ENCODE measurements around the gene PLEKHH2.
"Not testable (repeated sequence)": the region's sequence is repeated elsewhere in the genome, so short reads cannot be mapped to it uniquely, and the experiment has no call there.

The PLEKHH2 gene

GRCh38 chr2:43619511-43619910 lies 17.5 kb upstream of the PLEKHH2 start:
- no peak overlapping the region for H3K27ac Mint-ChIP-seq
- peaks cover 26% of the 10 kb centered on the region for H3K27me3 Mint-ChIP-seq
- no peak for DNase-seq
- ATAC-seq, result no peak
- H3K4me1 Mint-ChIP-seq, result no peaks in the 10 kb centered on the region
- no peak overlapping the region for H3K4me3 Mint-ChIP-seq
- no peaks in the 10 kb centered on the region for H3K9me3 Mint-ChIP-seq

- ATAC-seq (no peak), DNase-seq (no peak)
- H3K27ac Mint-ChIP-seq, result no peak overlapping the region
- H3K27me3 Mint-ChIP-seq, result peaks cover 16% of the 10 kb centered on the region
- no peak overlapping the region for H3K4me3 Mint-ChIP-seq
- no peaks in the 10 kb centered on the region for H3K4me1 Mint-ChIP-seq
- peaks cover 0 to 8% of the 10 kb centered on the region in 2 donors for H3K9me3 Mint-ChIP-seq
These were observed 14.1 kb upstream of the PLEKHH2 start for GRCh38 chr2:43622931-43623451.

- Mint-ChIP-seq H3K4me1 (peaks cover 10% of the 10 kb centered on the region), H3K27me3 (peaks cover 54% of the 10 kb centered on the region), H3K27ac (no peak overlapping the region), H3K4me3 (no peak overlapping the region), H3K9me3 (peaks cover 0 to 12% of the 10 kb centered on the region in 2 donors)
- DNase-seq, result no peak
- ATAC-seq, result no peak
These were observed 5.3 kb upstream of the PLEKHH2 start for GRCh38 chr2:43631618-43632317.

- Mint-ChIP-seq H3K4me3 (no peak overlapping the region), H3K4me1 (peaks cover 11% of the 10 kb centered on the region), H3K27ac (no peak overlapping the region), H3K27me3 (peaks cover 61% of the 10 kb centered on the region), H3K9me3 (peaks cover 0 to 4% of the 10 kb centered on the region in 2 donors)
- no peak for DNase-seq
- no peak for ATAC-seq
These were observed 2.3 kb upstream of the PLEKHH2 start for GRCh38 chr2:43634604-43635306.

GRCh38 chr2:43636153-43636552 lies 907 bp upstream of the PLEKHH2 start:
- Mint-ChIP-seq H3K27me3 (peaks cover 59% of the 10 kb centered on the region), H3K4me3 (peak overlapping the region in 1 of 2 donors; percentile 45), H3K4me1 (peaks cover 11% of the 10 kb centered on the region)
- not testable (repeated sequence) for DNase-seq, H3K27ac Mint-ChIP-seq, H3K9me3 Mint-ChIP-seq, ATAC-seq

GRCh38 chr2:43636621-43637020 lies 439 bp upstream of the PLEKHH2 start:
- Mint-ChIP-seq H3K27ac (peak overlapping the region; percentile 75 to 86), H3K27me3 (peaks cover 54% of the 10 kb centered on the region), H3K9me3 (peaks cover 0 to 4% of the 10 kb centered on the region in 2 donors), H3K4me3 (peak overlapping the region; percentile 87 to 95), H3K4me1 (peaks cover 11% of the 10 kb centered on the region)
- ATAC-seq, result peak; percentile 52
- DNase-seq, result peak in 1 of 2 donors; percentile 30

GRCh38 chr2:43642363-43642762 lies 5.3 kb downstream of the PLEKHH2 start:
- Mint-ChIP-seq H3K27ac (no peak overlapping the region), H3K4me3 (no peak overlapping the region), H3K4me1 (no peaks in the 10 kb centered on the region), H3K9me3 (peaks cover 0 to 4% of the 10 kb centered on the region in 2 donors), H3K27me3 (peaks cover 7% of the 10 kb centered on the region)
- ATAC-seq (no peak), DNase-seq (no peak)

- H3K27ac Mint-ChIP-seq, result no peak overlapping the region
- H3K9me3 Mint-ChIP-seq, result peaks cover 0 to 4% of the 10 kb centered on the region in 2 donors
- DNase-seq (no peak), ATAC-seq (no peak)
- no peak overlapping the region for H3K4me3 Mint-ChIP-seq
- no peaks in the 10 kb centered on the region for H3K4me1 Mint-ChIP-seq
- H3K27me3 Mint-ChIP-seq, result no peaks in the 10 kb centered on the region
These were observed 6.6 kb downstream of the PLEKHH2 start for GRCh38 chr2:43643680-43644079.

- DNase-seq (no peak), ATAC-seq (no peak)
- H3K4me1 Mint-ChIP-seq, result no peaks in the 10 kb centered on the region
- H3K27ac Mint-ChIP-seq, result no peak overlapping the region
- no peak overlapping the region for H3K4me3 Mint-ChIP-seq
- no peaks in the 10 kb centered on the region for H3K9me3 Mint-ChIP-seq
- H3K27me3 Mint-ChIP-seq, result peaks cover 8% of the 10 kb centered on the region
These were observed 12.1 kb downstream of the PLEKHH2 start for GRCh38 chr2:43648994-43649701.

- Mint-ChIP-seq H3K4me1 (no peaks in the 10 kb centered on the region), H3K4me3 (no peak overlapping the region), H3K27ac (no peak overlapping the region), H3K9me3 (no peaks in the 10 kb centered on the region), H3K27me3 (peaks cover 8% of the 10 kb centered on the region)
- no peak for ATAC-seq
- DNase-seq, result no peak
These were observed 16.4 kb downstream of the PLEKHH2 start for GRCh38 chr2:43653506-43653905.

- Mint-ChIP-seq H3K4me3 (no peak overlapping the region), H3K27me3 (peaks cover 8% of the 10 kb centered on the region), H3K4me1 (no peaks in the 10 kb centered on the region), H3K27ac (no peak overlapping the region), H3K9me3 (no peaks in the 10 kb centered on the region)
- no peak for DNase-seq
- no peak for ATAC-seq
These were observed 20.2 kb downstream of the PLEKHH2 start for GRCh38 chr2:43657241-43657640.

- H3K9me3 Mint-ChIP-seq, result peaks cover 7 to 13% of the 10 kb centered on the region in 2 donors
- no peaks in the 10 kb centered on the region for H3K4me1 Mint-ChIP-seq
- no peak for ATAC-seq
- H3K4me3 Mint-ChIP-seq, result peak overlapping the region; percentile 69 to 75
- no peak overlapping the region for H3K27ac Mint-ChIP-seq
- DNase-seq, result no peak
- peaks cover 29% of the 10 kb centered on the region for H3K27me3 Mint-ChIP-seq
These were observed 38.7 kb downstream of the PLEKHH2 start for GRCh38 chr2:43675646-43676321.

GRCh38 chr2:43676322-43677050 lies 39.4 kb downstream of the PLEKHH2 start, which contains the start of gene C1GALT1C1L:
Gene C1GALT1C1L (minus strand): TSS chr2:43676429. CDS start chr2:43676322, 107 bp downstream.
- peak; percentile 79 for ATAC-seq

GRCh38 chr2:43677783-43678182 lies 40.7 kb downstream of the PLEKHH2 start:
- not testable (repeated sequence) for H3K27ac Mint-ChIP-seq, H3K4me1 Mint-ChIP-seq, H3K9me3 Mint-ChIP-seq, H3K4me3 Mint-ChIP-seq, DNase-seq, ATAC-seq
- H3K27me3 Mint-ChIP-seq, result peaks cover 23% of the 10 kb centered on the region

More at GRCh38 chr2:43676322-43677050, 39.4 kb downstream of the PLEKHH2 start, which contains the start of gene C1GALT1C1L:
- Mint-ChIP-seq H3K27me3 (peaks cover 29% of the 10 kb centered on the region), H3K4me3 (peak within 1 kb of the TSS; percentile 69 to 75), H3K27ac (no peak within 1 kb of the TSS), H3K4me1 (no peaks in the 10 kb centered on the region), H3K9me3 (peaks cover 7 to 13% of the 10 kb centered on the region in 2 donors)
- DNase-seq, result peak; percentile 32 to 41
